K562 (cell line): ENCODE measurements around the gene ACSL3. TPM values are rescaled to one million over a fixed set of nuclear protein-coding genes. Genes with fewer than 3 reads are reported as not detected.

Experiments used
- ATAC-seq: fragments of 200-7000 bp; cut with Tn5 transposase; 3 replicates; pipeline ENCODE4 v1.9.1; 2020; ENCODE audit warnings: moderate library complexity
- BruUV-seq: library from RNA; stranded (reverse); fragments of 400-500 nt; replicated peaks from 2 replicates; lab custom pipeline; 2021; lab: Mats Ljungman, UMichigan
- CTCF ChIA-PET: fragments of 300-600 bp; formaldehyde crosslinking; extraction: SDS; loops from one replicate; lab custom pipeline; 2021; ENCODE audit warnings: low intra/inter-chr PET ratio; lab: Yijun Ruan, JAX
- POLR2A ChIA-PET: fragments of 300-600, 350-650 bp; sonication (Branson Sonifier 250); formaldehyde crosslinking; extraction: SDS; loops from one replicate; lab custom pipeline; 2021; ENCODE audit warnings: antibody characterized with exemption, inconsistent platforms; lab: Yijun Ruan, JAX
- DNase-seq, 4 experiments: peaks; one replicate each; pipeline versions ENCODE4 v3.0.0 to v3.0.0-alpha.2; 2011 to 2018; ENCODE audit warnings: low spot score in 3 of 4, mixed read lengths in 3 of 4; ENCODE audit errors: extremely low read depth in 1 of 4
- FAIRE-seq: peaks from 2 replicates; lab custom pipeline; 2011; peaks lifted over from hg19 to GRCh38; lab: Jason Lieb, UNC
- H2AFZ ChIP-seq: 2 replicates; pipeline ENCODE4 v1.6.0; 2011; ENCODE audit warnings: low read depth, low read length, control low read depth, inconsistent platforms
- H3K27ac ChIP-seq: fragments of 200-600 bp; 3 replicates; pipeline ENCODE4 v1.8.0; 2011; ENCODE audit warnings: low read depth, mild to moderate bottlenecking, control low read depth, inconsistent platforms, low read length, moderate library complexity, mixed read lengths; ENCODE audit errors: extremely low read depth
- H3K27me3 ChIP-seq, 2 experiments: fragments of 300-600 bp in 1 of 2; 2 replicates in 1 of 2; 3 replicates in 1 of 2; pipeline versions ENCODE4 v1.6.0 to v1.8.0; 2011; ENCODE audit warnings: inconsistent platforms in 2 of 2, low read length in 2 of 2, mild to moderate bottlenecking in 1 of 2, mixed read lengths in 1 of 2, moderate library complexity in 1 of 2; ENCODE audit not compliant: control insufficient read depth in 2 of 2, insufficient read depth in 2 of 2
- H3K36me3 ChIP-seq: fragments of 300-600 bp; 3 replicates; pipeline ENCODE4 v1.8.0; 2011; ENCODE audit warnings: mild to moderate bottlenecking, low read length, inconsistent platforms; ENCODE audit not compliant: control insufficient read depth, insufficient read depth
- H3K4me1 ChIP-seq, 2 experiments: fragments of 200-600 bp in 1 of 2; replicated peaks in 1 of 2; 2 replicates in 1 of 2; 3 replicates in 1 of 2; pipeline versions ENCODE4 v1.5.1 to v1.8.0; 2011; ENCODE audit warnings: inconsistent platforms in 2 of 2, low read length in 2 of 2, mild to moderate bottlenecking in 1 of 2, mixed read lengths in 1 of 2, moderate library complexity in 1 of 2; ENCODE audit not compliant: control insufficient read depth in 2 of 2, insufficient read depth in 2 of 2
- H3K4me2 ChIP-seq: 2 replicates; pipeline ENCODE4 v1.6.1; 2011; ENCODE audit warnings: low read length, control low read depth, inconsistent platforms, mixed read lengths; ENCODE audit not compliant: insufficient read depth
- H3K4me3 ChIP-seq: fragments of 200-600 bp; sonication (generic), shearing (Covaris generic); 2 replicates; pipeline ENCODE4 v1.5.1; 2016; ENCODE audit warnings: control low read depth, inconsistent platforms
- H3K79me2 ChIP-seq: fragments of 200-600 bp; 3 replicates; pipeline ENCODE4 v1.8.0; 2011; ENCODE audit warnings: low read length, inconsistent platforms; ENCODE audit not compliant: control insufficient read depth, insufficient read depth
- H3K9ac ChIP-seq, 2 experiments: 2 replicates each; pipeline versions ENCODE4 v1.6.0 to v1.6.1; 2011; ENCODE audit warnings: low read depth in 2 of 2, low read length in 2 of 2, control low read depth in 1 of 2, inconsistent platforms in 1 of 2, mild to moderate bottlenecking in 1 of 2, mixed read lengths in 1 of 2; ENCODE audit not compliant: insufficient read depth in 1 of 2
- H3K9me1 ChIP-seq: one replicate; pipeline ENCODE4 v1.6.0; 2011; ENCODE audit warnings: inconsistent platforms, mild to moderate bottlenecking, low read length, moderate library complexity; ENCODE audit not compliant: control insufficient read depth, insufficient read depth
- H3K9me3 ChIP-seq: replicated peaks from 2 replicates; pipeline ENCODE4 v1.5.1; 2011; ENCODE audit warnings: low read depth, low read length, inconsistent platforms; ENCODE audit not compliant: control insufficient read depth, insufficient read depth
- H4K20me1 ChIP-seq: replicated peaks from 2 replicates; pipeline ENCODE4 v1.6.1; 2011; ENCODE audit warnings: low read length, inconsistent platforms, mixed read lengths; ENCODE audit not compliant: control insufficient read depth, insufficient read depth
- CEBPB ChIP-seq: fragments of 450-650 bp; IDR thresholded peaks from 2 replicates; pipeline ENCODE4 v1.6.1; 2016; ENCODE audit warnings: missing genetic modification characterization, missing compliant biosample characterization
- CEBPG ChIP-seq, 3 experiments: fragments of 200-800 bp in 1 of 3; sonication (Bioruptor generic) in 1 of 3; sonication (generic) in 1 of 3; formaldehyde crosslinking in 1 of 3; IDR thresholded peaks in 2 of 3; conservative IDR thresholded peaks in 1 of 3; 2 replicates each; pipeline versions ENCODE4 v1.6.1 to v1.8.0; 2016 to 2022; ENCODE audit warnings: missing compliant biosample characterization in 2 of 3, missing genetic modification characterization in 2 of 3, mild to moderate bottlenecking in 1 of 3, missing genetic modification reagents in 1 of 3
- HDAC2 ChIP-seq: fragments of 450-650 bp; IDR thresholded peaks from 2 replicates; pipeline ENCODE4 v1.6.1; 2016; ENCODE audit warnings: mild to moderate bottlenecking
- OTX1 ChIP-seq: fragments of 450-650 bp; formaldehyde crosslinking; IDR thresholded peaks from 2 replicates; pipeline ENCODE4 v1.4.0; 2022; ENCODE audit warnings: mild to moderate bottlenecking
- ZNF217 ChIP-seq: sonication (generic); formaldehyde crosslinking; IDR thresholded peaks from 2 replicates; pipeline ENCODE4 v1.8.0; 2022; ENCODE audit warnings: mild to moderate bottlenecking, missing genetic modification reagents
- WGBS: fragments of 100-300 bp; shearing (Covaris generic); methylation state at CpG from one replicate; pipeline ENCODE4 v1.1.6; 2016; ENCODE audit warnings: low coverage, mixed read lengths; ENCODE audit not compliant: insufficient coverage; ENCODE audit errors: missing lambda C conversion rate; 5-methylcytosine and 5-hydroxymethylcytosine counted together
- in situ Hi-C: fragments of 300-500 bp; cut with MboI; formaldehyde crosslinking; loops from 4 replicates; pipeline ENCODE4 v1.15.0; 2018; ENCODE audit warnings: inconsistent platforms, mixed read lengths
- intact Hi-C: fragments of 100-400 bp; cut with micrococcal nuclease; formaldehyde crosslinking; loops from 2 replicates; pipeline ENCODE4 v1.14.2; 2022
- polyA plus RNA-seq, 8 experiments: library from polyadenylated mRNA; depleted of rRNA in 4 of 8; stranded (reverse) in 5 of 8; unstranded in 3 of 8; fragments of >200 nt; fragmentation: Nextera tagmentation in 2 of 8; fragmentation: Illumina TruSeq in 1 of 8; extraction: Ambion mirVana in 2 of 8; extraction: Trizol in 1 of 8; gene quantifications; 2 replicates each; pipeline versions ENCODE4 v1.2.1 to v1.2.3, GENCODE V29; 2011 to 2014; ENCODE audit warnings: inconsistent platforms in 1 of 8, missing spikeins in 1 of 8
- total RNA-seq, 7 experiments: library from RNA; depleted of rRNA in 6 of 7; stranded (reverse); fragments of >200 nt in 6 of 7; fragmentation: Illumina TruSeq in 2 of 7; extraction: Trizol in 2 of 7; gene quantifications; 2 replicates each; pipeline versions ENCODE4 v1.2.1 to v1.2.3, GENCODE V29; 2011 to 2021; ENCODE audit warnings: low replicate concordance in 1 of 7

The ACSL3 gene
- total and polyA plus RNA-seq, 9 of the 15 experiments (the other 6 are each of a cell fraction or from before 2014, with no cell fraction given), result 21.3 to 123 (median 85.2) TPM

DNA sequence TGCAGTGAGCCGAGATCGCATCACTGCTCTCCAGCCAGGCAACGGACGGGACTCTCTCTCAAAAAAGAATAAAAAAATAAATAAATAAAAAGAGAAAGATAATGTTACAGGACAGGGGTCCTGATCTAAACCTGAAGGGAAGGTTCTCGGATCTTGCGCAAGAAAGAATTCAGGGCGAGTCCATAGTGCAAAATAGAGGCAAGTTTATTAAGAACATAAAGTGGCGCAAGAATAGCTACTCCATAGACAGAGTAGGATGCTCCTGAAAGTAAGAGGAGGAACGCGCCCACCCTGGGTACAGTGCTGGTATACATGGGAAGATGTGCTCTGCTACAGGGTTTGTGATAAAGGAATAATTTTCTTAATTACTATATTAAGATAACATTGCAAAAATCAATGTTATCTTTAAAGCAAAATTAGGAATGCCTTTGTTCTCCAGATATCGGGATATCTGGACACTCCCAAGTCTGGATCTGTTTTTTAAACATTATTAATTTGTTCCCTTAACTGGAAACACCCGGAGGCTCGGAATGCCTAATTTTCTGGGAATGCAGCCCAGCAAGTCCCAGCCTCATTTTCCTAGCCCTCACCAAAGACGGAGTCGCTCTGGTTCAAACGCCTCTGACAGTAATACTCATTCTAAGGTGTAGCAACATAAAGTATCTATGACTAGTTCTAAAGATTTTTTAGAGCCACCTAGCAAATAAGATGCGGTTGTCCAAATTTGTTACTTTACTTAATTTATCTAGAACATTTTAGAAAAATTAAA lies 38.8 kb downstream of the ACSL3 start:
- Histone ChIP-seq H3K9me3 (no peaks in the 10 kb centered on the region), H3K4me3 (no peak overlapping the region), H3K27me3 (no peaks in the 10 kb centered on the region), H4K20me1 (peaks cover 15% of the 10 kb centered on the region; the same call in 1 of the 2 replicates), H3K4me2 (no peak overlapping the region), H2AFZ (no peak overlapping the region), H3K9me1 (no peaks in the 10 kb centered on the region), H3K27ac (no peak overlapping the region), H3K36me3 (peaks cover 24% of the 10 kb centered on the region; the same call in 2 of the 3 replicates), H3K79me2 (peaks cover 70% of the 10 kb centered on the region), H3K4me1 (no peaks in the 10 kb centered on the region), H3K9ac (no peak overlapping the region)
- TF ChIP-seq ZNF217 (CRISPR knock-in tag), result no peak
- peak; percentile 55 for TF ChIP-seq CEBPB (tag)
- no peak for TF ChIP-seq CEBPG (CRISPR knock-in tag; IDR thresholded peaks at IDR 0.05)
- TF ChIP-seq CEBPG (tag; conservative IDR thresholded peaks at IDR 0.05 in 1 of 2, IDR thresholded peaks at IDR 0.05 in 1 of 2), result 0 out of 4 replicates have a peak, but pooled peaks of 1 of the 2 experiments have one; percentile 25
- no peak for TF ChIP-seq OTX1 (CRISPR knock-in tag)
- TF ChIP-seq HDAC2, result no peak
- intact Hi-C loops (loop anchor here (5.0 kb wide), 2 partner anchors 37 to 102 kb away; partner anchors contain the start of gene ACSL3), in situ Hi-C loops (no loop called here)
- BruUV-seq, result no TSS peak
- FAIRE-seq (no peak), DNase-seq (no peak), ATAC-seq (no peak)
- WGBS, result 90% methylated on average over 15 of the region's 17 CpGs
- ChIA-PET CTCF (no interaction called here), POLR2A (interaction anchor here (0.7 to 1.2 kb wide), 2 partner anchors 17 to 23 kb away, joined by 3 read pairs; no protein-coding TSS in a partner anchor)
